Mucosa of descending colon (tissue), 3 donors: ENCODE measurements around the gene PIN4. TPM values are rescaled to one million over a fixed set of nuclear protein-coding genes. Genes with fewer than 3 reads are reported as not detected.
A peak's percentile ranks its signal among the peaks of the same experiment; 100 is the strongest.
"Not testable (repeated sequence)": the region's sequence is repeated elsewhere in the genome, so short reads cannot be mapped to it uniquely, and the experiment has no call there.

Experiments used
- ATAC-seq: fragments of 200-7000 bp; cut with Tn5 transposase; one replicate; pipeline ENCODE4 v1.9.1; 2020; ENCODE audit warnings: mild to moderate bottlenecking, moderate library complexity
- DNase-seq, 3 donors: peaks; one replicate each; pipeline ENCODE4 v3.0.0-alpha.2; 2020
- H3K36me3 ChIP-seq: fragments of 200-600 bp; one replicate; pipeline ENCODE4 v1.8.0; 2021; ENCODE audit warnings: low read depth, mild to moderate bottlenecking
- H3K4me1 ChIP-seq: fragments of 200-600 bp; one replicate; pipeline ENCODE4 v1.8.0; 2021; ENCODE audit warnings: low read depth, mild to moderate bottlenecking
- H3K4me3 ChIP-seq: fragments of 200-600 bp; one replicate; pipeline ENCODE4 v1.8.0; 2021; ENCODE audit warnings: mild to moderate bottlenecking
- H3K9me3 ChIP-seq: fragments of 200-600 bp; one replicate; pipeline ENCODE4 v1.8.0; 2021; ENCODE audit warnings: mild to moderate bottlenecking
- intact Hi-C, 2 donors: fragments of 100-400 bp; cut with DNase I in 1 of 2; cut with micrococcal nuclease in 1 of 2; formaldehyde crosslinking; loops; one replicate each; pipeline versions ENCODE4 v1.11.0 to v1.11.1; 2022; cut with DNase I, micrococcal nuclease
- total RNA-seq, 3 donors: library from RNA; stranded (reverse); fragmentation: NEBNext Ultra II Directional in 2 of 3; extraction: Animal tissue kit (Norgen Biotek cat#: 25700) in 2 of 3; gene quantifications; one replicate each; pipeline versions ENCODE4 v1.2.1 to v1.2.4, GENCODE V29; 2021 to 2023
- TF ChIP-seq, protein P1 (sequence below): fragments of 200-600 bp; IDR thresholded peaks from one replicate; pipeline ENCODE4 v1.8.0; 2022; ENCODE audit warnings: antibody characterized with exemption, mild to moderate bottlenecking
- donor health status: DM: no; HTN: no; CAD: no; lungs with moderate emphysema.
- donor health status: DM: no; HTN: no; CAD: no.
- donor health status: DM: no; HTN: yes; CAD: no.

PIN4 gene
- total RNA-seq, 3 donors from 2014 or later: 10.8 to 11.7 (median 11.3) TPM

- DNase-seq: no peak
- intact Hi-C loops: no loop called here
- Histone ChIP-seq H3K4me1 (no peaks in the 10 kb centered on the region), H3K36me3 (no peaks in the 10 kb centered on the region), H3K4me3 (no peak overlapping the region), H3K9me3 (no peaks in the 10 kb centered on the region)
- TF ChIP-seq, protein P1, sequence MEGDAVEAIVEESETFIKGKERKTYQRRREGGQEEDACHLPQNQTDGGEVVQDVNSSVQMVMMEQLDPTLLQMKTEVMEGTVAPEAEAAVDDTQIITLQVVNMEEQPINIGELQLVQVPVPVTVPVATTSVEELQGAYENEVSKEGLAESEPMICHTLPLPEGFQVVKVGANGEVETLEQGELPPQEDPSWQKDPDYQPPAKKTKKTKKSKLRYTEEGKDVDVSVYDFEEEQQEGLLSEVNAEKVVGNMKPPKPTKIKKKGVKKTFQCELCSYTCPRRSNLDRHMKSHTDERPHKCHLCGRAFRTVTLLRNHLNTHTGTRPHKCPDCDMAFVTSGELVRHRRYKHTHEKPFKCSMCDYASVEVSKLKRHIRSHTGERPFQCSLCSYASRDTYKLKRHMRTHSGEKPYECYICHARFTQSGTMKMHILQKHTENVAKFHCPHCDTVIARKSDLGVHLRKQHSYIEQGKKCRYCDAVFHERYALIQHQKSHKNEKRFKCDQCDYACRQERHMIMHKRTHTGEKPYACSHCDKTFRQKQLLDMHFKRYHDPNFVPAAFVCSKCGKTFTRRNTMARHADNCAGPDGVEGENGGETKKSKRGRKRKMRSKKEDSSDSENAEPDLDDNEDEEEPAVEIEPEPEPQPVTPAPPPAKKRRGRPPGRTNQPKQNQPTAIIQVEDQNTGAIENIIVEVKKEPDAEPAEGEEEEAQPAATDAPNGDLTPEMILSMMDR: no peak
- ATAC-seq: no peak
Observed at GRCh38 chrX:72146527-72146926, 35.0 kb upstream of the PIN4 start.

DNA sequence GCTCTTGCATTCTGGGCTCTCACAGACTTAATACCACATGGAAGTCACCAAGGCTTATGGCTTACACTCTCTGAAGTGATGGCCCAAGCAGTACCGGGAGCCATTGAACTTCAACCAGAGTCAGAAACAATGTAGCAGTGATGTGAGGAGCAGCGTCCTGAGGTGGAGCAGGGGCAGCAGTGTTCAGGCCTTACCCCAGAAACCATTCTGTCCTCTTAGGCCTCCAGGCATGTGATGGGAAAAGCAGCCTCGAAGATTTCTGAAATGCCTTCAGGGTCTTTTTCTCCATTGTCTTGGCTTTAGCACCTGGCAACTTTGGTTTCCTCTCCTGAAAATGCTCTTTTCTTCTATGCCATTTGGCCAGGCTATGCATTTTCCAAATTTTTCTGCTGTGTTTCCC lies 22.8 kb upstream of the PIN4 start:
- intact Hi-C loops: no loop called here
- Histone ChIP-seq H3K36me3 (no peaks in the 10 kb centered on the region), H3K4me1 (no peaks in the 10 kb centered on the region), H3K9me3 (no peaks in the 10 kb centered on the region), H3K4me3 (no peak overlapping the region)
- DNase-seq (no peak), ATAC-seq (no peak)
- TF ChIP-seq, protein P1: no peak

GRCh38 chrX:72159769-72160168 lies 21.8 kb upstream of the PIN4 start:
- Histone ChIP-seq H3K9me3 (no peaks in the 10 kb centered on the region), H3K4me3 (no peak overlapping the region), H3K4me1 (no peaks in the 10 kb centered on the region), H3K36me3 (no peaks in the 10 kb centered on the region)
- intact Hi-C loops: no loop called here
- no peak for ATAC-seq
- TF ChIP-seq, protein P1: no peak
- no peak for DNase-seq

GRCh38 chrX:72165551-72165950 lies 16.0 kb upstream of the PIN4 start:
- no peak for ATAC-seq
- Histone ChIP-seq H3K4me3 (no peak overlapping the region), H3K4me1 (no peaks in the 10 kb centered on the region), H3K36me3 (no peaks in the 10 kb centered on the region), H3K9me3 (no peaks in the 10 kb centered on the region)
- DNase-seq: no peak
- intact Hi-C loops: no loop called here
- TF ChIP-seq, protein P1: no peak

- DNase-seq: peak in 1 of 3 donors; percentile 3
- no peaks in the 10 kb centered on the region for H3K36me3 ChIP-seq
Observed at GRCh38 chrX:72169008-72169728, 12.4 kb upstream of the PIN4 start.

DNA sequence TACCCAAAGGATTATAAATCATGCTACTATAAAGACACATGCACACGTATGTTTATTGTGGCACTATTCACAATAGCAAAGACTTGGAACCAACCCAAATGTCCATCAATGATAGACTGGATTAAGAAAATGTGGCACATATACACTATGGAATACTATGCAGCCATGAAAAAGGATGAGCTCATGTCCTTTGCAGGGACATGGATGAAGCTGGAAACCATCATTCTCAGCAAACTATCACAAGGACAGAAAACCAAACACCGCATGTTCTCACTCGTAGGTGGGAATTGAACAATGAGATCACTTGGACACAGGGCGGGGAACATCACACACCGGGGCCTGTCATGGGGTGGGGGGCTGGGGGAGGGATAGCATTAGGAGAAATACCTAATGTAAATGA lies 5.3 kb upstream of the PIN4 start:
- DNase-seq, H3K36me3 ChIP-seq, H3K4me1 ChIP-seq, intact Hi-C loops, H3K9me3 ChIP-seq, H3K4me3 ChIP-seq, ATAC-seq: not testable (repeated sequence)

More at GRCh38 chrX:72169008-72169728, 12.4 kb upstream of the PIN4 start:
- peak; percentile 44 for ATAC-seq
- H3K9me3 ChIP-seq: no peaks in the 10 kb centered on the region
- no peak overlapping the region for H3K4me3 ChIP-seq
- TF ChIP-seq, protein P1: no peak
- intact Hi-C loops: no loop called here
- H3K4me1 ChIP-seq: no peaks in the 10 kb centered on the region
